ENCODE measurements around the gene HTD2. TPM values are rescaled to one million over a fixed set of nuclear protein-coding genes. Genes with fewer than 3 reads are reported as not detected.
A peak's percentile ranks its signal among the peaks of the same experiment; 100 is the strongest.

Gene HTD2
- total RNA-seq, 1 donor from 2014 or later: 11.5 TPM

DNA sequence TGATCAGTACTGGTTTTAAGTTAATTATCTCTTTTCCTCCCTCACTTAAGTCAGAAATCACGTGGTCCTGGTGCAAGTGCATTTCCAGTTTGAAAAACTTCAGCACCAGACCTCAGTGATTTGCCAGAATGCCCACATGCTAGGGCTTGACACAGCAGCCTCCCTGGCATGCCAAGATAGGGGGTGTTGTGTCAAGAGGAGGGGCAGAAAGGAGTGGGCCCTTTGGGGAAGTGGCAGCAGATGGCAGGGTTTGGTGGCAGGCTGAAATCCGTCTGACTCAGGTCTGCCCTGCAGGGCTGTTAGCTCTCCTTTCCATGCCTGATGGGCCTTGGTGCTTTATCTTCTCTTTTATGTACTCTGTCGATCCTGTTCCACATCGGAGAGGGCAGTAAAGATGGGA is 49.7 kb downstream of the HTD2 start:
- no peaks in the 10 kb centered on the region for H3K27me3 Mint-ChIP-seq (ENCODE audit: insufficient read depth)
- H3K4me1 Mint-ChIP-seq (ENCODE audit: low read depth): peaks cover 66% of the 10 kb centered on the region
- H3K27ac Mint-ChIP-seq: peak overlapping the region; percentile 79
- no peak for DNase-seq (ENCODE audit: low spot score)
- intact Hi-C loops (cut with micrococcal nuclease): loop anchor here (5.0 kb wide), 1 partner anchor 76 kb away; the partner anchor contains the start of gene PDHB
- H3K4me3 Mint-ChIP-seq: peak overlapping the region; percentile 49
- H3K9me3 Mint-ChIP-seq: no peaks in the 10 kb centered on the region
- H3K36me3 Mint-ChIP-seq (ENCODE audit: low read depth): peaks cover 11% of the 10 kb centered on the region

DNA sequence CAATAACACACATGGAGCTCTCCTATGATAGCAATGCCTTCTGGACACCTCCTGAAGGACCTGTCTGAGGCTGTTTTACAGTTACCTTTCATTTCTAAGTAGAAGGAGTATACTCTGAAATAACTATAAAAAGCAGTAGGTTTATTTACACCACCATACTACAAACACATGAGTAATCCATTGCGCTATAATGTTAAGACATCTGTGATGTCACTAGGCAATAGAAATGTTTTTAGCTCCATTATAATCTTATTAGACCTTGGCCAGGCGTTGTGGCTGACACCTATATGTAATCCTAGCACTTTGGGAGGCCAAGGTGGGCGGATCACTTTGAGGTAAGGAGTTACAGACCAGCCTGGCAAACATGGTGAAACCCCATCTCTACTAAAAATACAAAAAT is 51.1 kb downstream of the HTD2 start:
- Mint-ChIP-seq H3K9me3 (no peaks in the 10 kb centered on the region), H3K4me3 (no peak overlapping the region), H3K36me3 (ENCODE audit: low read depth) (peaks cover 8% of the 10 kb centered on the region), H3K4me1 (ENCODE audit: low read depth) (peaks cover 58% of the 10 kb centered on the region), H3K27ac (peak overlapping the region; percentile 84), H3K27me3 (ENCODE audit: insufficient read depth) (no peaks in the 10 kb centered on the region)
- intact Hi-C loops (cut with micrococcal nuclease): loop anchor here (5.0 kb wide), 1 partner anchor 75 kb away; the partner anchor contains the start of gene PDHB
- no peak for DNase-seq (ENCODE audit: low spot score)

DNA sequence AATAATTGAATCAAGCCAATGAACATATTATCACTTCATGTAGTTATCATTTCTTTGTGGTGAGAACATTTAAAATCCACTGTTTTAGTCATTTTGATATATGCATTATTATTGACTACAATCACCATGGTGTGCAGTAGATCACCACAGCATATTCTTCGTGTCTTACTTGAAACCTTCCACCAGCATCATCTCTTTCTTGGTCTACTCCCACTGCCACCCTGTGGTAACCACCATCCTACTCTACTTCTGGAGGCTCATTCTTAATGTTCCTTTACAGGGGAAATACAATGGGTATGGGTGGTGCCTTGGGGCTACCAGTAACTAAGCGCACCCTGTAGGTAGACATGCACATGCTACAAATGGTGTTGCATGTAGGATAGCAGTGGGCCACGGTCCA is 51.8 kb downstream of the HTD2 start:
- H3K27me3 Mint-ChIP-seq (ENCODE audit: insufficient read depth): no peaks in the 10 kb centered on the region
- DNase-seq (ENCODE audit: low spot score): no peak
- no peak overlapping the region for H3K4me3 Mint-ChIP-seq
- peaks cover 5% of the 10 kb centered on the region for H3K36me3 Mint-ChIP-seq (ENCODE audit: low read depth)
- H3K9me3 Mint-ChIP-seq: no peaks in the 10 kb centered on the region
- intact Hi-C loops (cut with micrococcal nuclease): loop anchor here (1.0 to 5.0 kb wide), 4 partner anchors 23 to 113 kb away; partner anchors contain the start of gene PDHB
- peaks cover 53% of the 10 kb centered on the region for H3K4me1 Mint-ChIP-seq (ENCODE audit: low read depth)
- H3K27ac Mint-ChIP-seq: peak overlapping the region; percentile 81

DNA sequence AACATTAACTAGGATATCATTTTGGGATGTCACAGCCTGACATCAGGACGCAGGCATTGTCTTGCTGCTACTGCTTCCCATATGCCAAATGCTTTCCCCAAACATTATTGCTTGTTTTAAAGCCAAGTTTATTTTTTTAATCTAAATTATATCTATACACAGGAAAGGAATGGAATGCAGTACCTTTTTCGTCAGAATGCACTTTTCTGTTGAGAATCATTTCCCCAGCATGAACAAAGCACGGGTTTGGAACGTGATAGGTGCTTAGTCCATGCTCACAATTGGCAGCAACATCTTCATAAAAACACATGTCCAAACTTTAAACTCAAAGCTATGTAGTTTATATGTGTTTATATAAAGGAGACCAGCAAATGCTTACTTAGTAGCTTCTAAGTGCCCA is 52.5 kb downstream of the HTD2 start:
- Mint-ChIP-seq H3K9me3 (no peaks in the 10 kb centered on the region), H3K4me1 (ENCODE audit: low read depth) (peaks cover 53% of the 10 kb centered on the region), H3K27ac (peak overlapping the region; percentile 46), H3K4me3 (no peak overlapping the region), H3K36me3 (ENCODE audit: low read depth) (peaks cover 5% of the 10 kb centered on the region), H3K27me3 (ENCODE audit: insufficient read depth) (no peaks in the 10 kb centered on the region)
- intact Hi-C loops (cut with micrococcal nuclease): loop anchor here (1.0 to 5.0 kb wide), 4 partner anchors 24 to 112 kb away; partner anchors contain the start of gene PDHB
- no peak for DNase-seq (ENCODE audit: low spot score)

DNA sequence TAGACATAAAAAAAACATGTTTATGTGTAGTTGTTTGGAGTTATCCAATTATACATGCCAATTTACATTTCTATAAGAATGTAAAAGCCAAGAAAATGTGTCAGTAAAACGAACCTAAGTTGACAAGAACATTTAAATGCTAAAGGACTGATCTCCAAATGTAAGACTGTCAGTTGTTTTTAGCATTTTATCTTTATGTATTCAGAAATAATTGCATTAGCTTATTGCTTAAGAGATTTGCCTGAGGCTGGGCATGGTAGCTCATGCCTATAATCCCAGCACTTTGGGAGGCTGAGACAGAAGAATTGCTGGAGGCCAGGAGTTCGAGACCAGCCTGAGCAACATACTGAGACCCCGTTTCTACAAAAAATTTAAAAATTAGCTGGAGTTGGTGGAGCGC is 53.3 kb downstream of the HTD2 start:
- Mint-ChIP-seq H3K27ac (no peak overlapping the region), H3K4me3 (no peak overlapping the region), H3K9me3 (no peaks in the 10 kb centered on the region), H3K27me3 (ENCODE audit: insufficient read depth) (no peaks in the 10 kb centered on the region), H3K36me3 (ENCODE audit: low read depth) (peaks cover 4% of the 10 kb centered on the region), H3K4me1 (ENCODE audit: low read depth) (peaks cover 55% of the 10 kb centered on the region)
- intact Hi-C loops (cut with micrococcal nuclease): loop anchor here (2.0 to 5.0 kb wide), 2 partner anchors 73 to 111 kb away; partner anchors contain the start of gene PDHB
- DNase-seq (ENCODE audit: low spot score): no peak

DNA sequence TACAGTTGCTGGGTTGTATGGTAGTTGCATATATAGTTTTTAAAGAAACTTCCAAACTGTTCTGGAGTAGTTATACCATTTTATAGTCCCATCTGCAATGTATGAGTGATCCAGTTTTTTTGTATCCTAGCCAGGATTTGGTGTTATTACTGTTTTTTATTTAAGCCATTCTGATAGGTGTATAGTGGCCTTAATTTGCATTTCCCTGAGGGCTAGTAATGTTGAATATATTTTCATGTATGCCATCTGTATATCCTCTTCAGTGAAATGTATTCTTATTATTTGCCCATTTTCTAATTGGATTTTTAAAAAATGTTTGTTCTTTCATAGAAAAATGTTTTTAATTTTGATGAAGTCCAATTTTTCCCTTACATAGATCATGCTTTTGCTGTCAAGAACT is 55.5 kb downstream of the HTD2 start:
- Mint-ChIP-seq H3K9me3 (no peaks in the 10 kb centered on the region), H3K27me3 (ENCODE audit: insufficient read depth) (no peaks in the 10 kb centered on the region), H3K36me3 (ENCODE audit: low read depth) (peaks cover 14% of the 10 kb centered on the region), H3K27ac (no peak overlapping the region), H3K4me3 (no peak overlapping the region), H3K4me1 (ENCODE audit: low read depth) (peaks cover 59% of the 10 kb centered on the region)
- DNase-seq (ENCODE audit: low spot score): no peak
- intact Hi-C loops (cut with micrococcal nuclease): no loop called here

DNA sequence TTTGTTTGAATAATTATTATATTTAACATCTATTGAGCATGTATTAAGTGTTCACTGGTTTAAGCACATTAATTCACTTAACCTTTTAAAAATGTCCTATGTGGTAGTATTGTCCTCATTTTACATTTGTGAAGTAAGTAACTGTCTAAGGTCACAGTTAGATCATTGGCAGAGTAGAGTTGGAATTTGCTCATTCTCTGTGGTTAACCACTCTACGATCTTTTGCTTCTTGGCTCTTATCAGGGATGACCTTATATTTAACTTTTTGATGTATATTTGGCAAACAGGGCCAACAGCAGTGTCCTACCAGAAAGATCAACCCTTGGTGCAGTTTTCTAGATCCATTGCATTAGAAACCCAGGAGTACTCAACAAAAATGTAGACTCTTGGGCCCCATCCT is 60.4 kb downstream of the HTD2 start:
- Mint-ChIP-seq H3K4me1 (ENCODE audit: low read depth) (peaks cover 37% of the 10 kb centered on the region), H3K27ac (no peak overlapping the region)
- intact Hi-C loops (cut with micrococcal nuclease): no loop called here

DNA sequence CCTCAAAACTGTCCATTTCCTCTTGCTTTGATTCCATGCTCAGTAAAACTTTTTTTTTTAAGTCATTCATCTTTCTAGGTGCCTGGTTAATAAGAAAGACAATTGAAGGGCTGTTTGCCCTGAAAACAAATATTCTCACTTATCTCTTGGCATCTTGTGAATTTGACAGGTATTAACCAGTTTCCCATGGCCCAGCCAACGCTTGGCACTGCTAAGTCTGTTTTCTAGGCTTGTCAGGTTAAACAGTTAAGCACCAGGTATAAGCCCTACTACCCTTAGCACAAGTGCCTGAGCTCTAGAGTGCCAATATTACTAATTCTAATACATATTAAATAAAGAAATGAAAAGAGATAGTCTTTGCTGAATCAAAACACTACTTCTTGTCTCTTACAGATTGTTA is 62.7 kb downstream of the HTD2 start:
- Mint-ChIP-seq H3K36me3 (ENCODE audit: low read depth) (peaks cover 18% of the 10 kb centered on the region), H3K27me3 (ENCODE audit: insufficient read depth) (no peaks in the 10 kb centered on the region), H3K4me3 (no peak overlapping the region), H3K4me1 (ENCODE audit: low read depth) (peaks cover 30% of the 10 kb centered on the region), H3K27ac (no peak overlapping the region), H3K9me3 (no peaks in the 10 kb centered on the region)
- no peak for DNase-seq (ENCODE audit: low spot score)
- intact Hi-C loops (cut with micrococcal nuclease): no loop called here

More for the DNA sequence above, 60.4 kb downstream of the HTD2 start:
- Mint-ChIP-seq H3K9me3 (no peaks in the 10 kb centered on the region), H3K36me3 (ENCODE audit: low read depth) (peaks cover 16% of the 10 kb centered on the region), H3K4me3 (no peak overlapping the region), H3K27me3 (ENCODE audit: insufficient read depth) (no peaks in the 10 kb centered on the region)
- DNase-seq (ENCODE audit: low spot score): no peak

Other genes with a start within 250 kb of the HTD2 start
- gene DNASE1L3, start 95.5 kb upstream of the HTD2 start, total RNA-seq: not detected in 2 replicates
- gene ABHD6, start 68.7 kb upstream of the HTD2 start, total RNA-seq: 9.2 and 10.1 TPM in 2 replicates
- 22.7 and 23.4 TPM in 2 replicates for gene RPP14, start 275 bp upstream of the HTD2 start, total RNA-seq
- gene PXK, start 26.4 kb downstream of the HTD2 start, total RNA-seq: 43.4 and 48.1 TPM in 2 replicates
- gene PDHB, start 127.3 kb downstream of the HTD2 start, total RNA-seq: 62.0 and 68.1 TPM in 2 replicates
- gene KCTD6, start 185.6 kb downstream of the HTD2 start, total RNA-seq: 7.0 and 8.9 TPM in 2 replicates
- not detected in 2 replicates for gene ACOX2, start 230.7 kb downstream of the HTD2 start, total RNA-seq

All from activated T-helper 1 cell treated with anti-CD3 and anti-CD28 coated beads, Interleukin-12 subunit alpha, Interleukin-12 subunit beta, Interleukin-2, Interleukin-4 antibody, amounts not matched to agents 30 ng/mL and 10 ng/mL and 1 ng/mL, durations not matched to agents 14 hours and 24 hours and 36 hours (primary cell).